ENCODE results near the gene REELD1. TPM values are rescaled to one million over a fixed set of nuclear protein-coding genes. Genes with fewer than 3 reads are reported as not detected.

REELD1 gene
- total and polyA plus RNA-seq, 9 of the 15 experiments (the other 6 are each of a cell fraction or from before 2014, with no cell fraction given): not detected

GRCh38 chr4:146175541-146176453, 38.5 kb upstream of the REELD1 start, which contains the start of gene LSM6 (continued):
- TF ChIP-seq KDM4B (IDR thresholded peaks at IDR 0.05; ENCODE audit: borderline replicate concordance in 2 of 2, low read depth in 1 of 2) (no peak), ZNF124 (CRISPR knock-in tag; IDR thresholded peaks at IDR 0.05) (no peak), PRMT5 (CRISPR knock-in tag; IDR thresholded peaks at IDR 0.05) (no peak), FOXA1 (IDR thresholded peaks at IDR 0.05; ENCODE audit: borderline replicate concordance) (no peak), NONO (IDR thresholded peaks at IDR 0.05; ENCODE audit: low read depth in 2 of 2, low read length in 1 of 2) (peak in 1 of 2 experiments; percentile 67; a peak in 1 of 4 replicates), NFXL1 (CRISPR knock-in tag; IDR thresholded peaks at IDR 0.05) (no peak), OTX1 (CRISPR knock-in tag; IDR thresholded peaks at IDR 0.05) (no peak), DDX20 (tag; IDR thresholded peaks at IDR 0.05; ENCODE audit: low read depth) (no peak), SIRT6 (IDR thresholded peaks at IDR 0.05; ENCODE audit: low read depth, low read length) (no peak), TAF1 (IDR thresholded peaks at IDR 0.05; ENCODE audit: control insufficient read depth, extremely low read depth, insufficient read depth, low read length, severe bottlenecking) (peak; percentile 39), HDAC2 (IDR thresholded peaks at IDR 0.05) (no peak), THRAP3 (IDR thresholded peaks at IDR 0.05; ENCODE audit: borderline replicate concordance) (no peak), ZZZ3 (IDR thresholded peaks at IDR 0.05) (no peak), NFE2 (IDR thresholded peaks at IDR 0.05; ENCODE audit: low read depth) (no peak), MTF1 (CRISPR knock-in tag; IDR thresholded peaks at IDR 0.05; ENCODE audit: borderline replicate concordance) (no peak), TFAM (CRISPR knock-in tag; conservative IDR thresholded peaks at IDR 0.05) (no peak), POLR2G (IDR thresholded peaks at IDR 0.05; ENCODE audit: low read depth, low read length) (peak; percentile 90), NR2F6 (CRISPR knock-in tag; IDR thresholded peaks at IDR 0.05) (no peak), ZNF436 (CRISPR knock-in tag; IDR thresholded peaks at IDR 0.05) (no peak), E2F3 (CRISPR knock-in tag; IDR thresholded peaks at IDR 0.05) (no peak)
- TF ChIP-seq, protein P1, sequence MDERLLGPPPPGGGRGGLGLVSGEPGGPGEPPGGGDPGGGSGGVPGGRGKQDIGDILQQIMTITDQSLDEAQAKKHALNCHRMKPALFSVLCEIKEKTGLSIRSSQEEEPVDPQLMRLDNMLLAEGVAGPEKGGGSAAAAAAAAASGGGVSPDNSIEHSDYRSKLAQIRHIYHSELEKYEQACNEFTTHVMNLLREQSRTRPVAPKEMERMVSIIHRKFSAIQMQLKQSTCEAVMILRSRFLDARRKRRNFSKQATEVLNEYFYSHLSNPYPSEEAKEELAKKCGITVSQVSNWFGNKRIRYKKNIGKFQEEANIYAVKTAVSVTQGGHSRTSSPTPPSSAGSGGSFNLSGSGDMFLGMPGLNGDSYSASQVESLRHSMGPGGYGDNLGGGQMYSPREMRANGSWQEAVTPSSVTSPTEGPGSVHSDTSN (CRISPR knock-in tag; IDR thresholded peaks at IDR 0.05; ENCODE audit: low read depth): no peak
- TF ChIP-seq, protein P1 (tag; conservative IDR thresholded peaks at IDR 0.05; ENCODE audit: low read depth): no peak
- TF ChIP-seq, protein P2, sequence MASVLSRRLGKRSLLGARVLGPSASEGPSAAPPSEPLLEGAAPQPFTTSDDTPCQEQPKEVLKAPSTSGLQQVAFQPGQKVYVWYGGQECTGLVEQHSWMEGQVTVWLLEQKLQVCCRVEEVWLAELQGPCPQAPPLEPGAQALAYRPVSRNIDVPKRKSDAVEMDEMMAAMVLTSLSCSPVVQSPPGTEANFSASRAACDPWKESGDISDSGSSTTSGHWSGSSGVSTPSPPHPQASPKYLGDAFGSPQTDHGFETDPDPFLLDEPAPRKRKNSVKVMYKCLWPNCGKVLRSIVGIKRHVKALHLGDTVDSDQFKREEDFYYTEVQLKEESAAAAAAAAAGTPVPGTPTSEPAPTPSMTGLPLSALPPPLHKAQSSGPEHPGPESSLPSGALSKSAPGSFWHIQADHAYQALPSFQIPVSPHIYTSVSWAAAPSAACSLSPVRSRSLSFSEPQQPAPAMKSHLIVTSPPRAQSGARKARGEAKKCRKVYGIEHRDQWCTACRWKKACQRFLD (CRISPR knock-in tag; IDR thresholded peaks at IDR 0.05): no peak
- TF ChIP-seq, protein P3, sequence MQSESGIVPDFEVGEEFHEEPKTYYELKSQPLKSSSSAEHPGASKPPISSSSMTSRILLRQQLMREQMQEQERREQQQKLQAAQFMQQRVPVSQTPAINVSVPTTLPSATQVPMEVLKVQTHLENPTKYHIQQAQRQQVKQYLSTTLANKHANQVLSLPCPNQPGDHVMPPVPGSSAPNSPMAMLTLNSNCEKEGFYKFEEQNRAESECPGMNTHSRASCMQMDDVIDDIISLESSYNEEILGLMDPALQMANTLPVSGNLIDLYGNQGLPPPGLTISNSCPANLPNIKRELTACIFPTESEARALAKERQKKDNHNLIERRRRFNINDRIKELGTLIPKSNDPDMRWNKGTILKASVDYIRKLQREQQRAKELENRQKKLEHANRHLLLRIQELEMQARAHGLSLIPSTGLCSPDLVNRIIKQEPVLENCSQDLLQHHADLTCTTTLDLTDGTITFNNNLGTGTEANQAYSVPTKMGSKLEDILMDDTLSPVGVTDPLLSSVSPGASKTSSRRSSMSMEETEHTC (IDR thresholded peaks at IDR 0.05): no peak

All from K562 (cell line).